NCI-H187 treated with DMSO at 0.1 percent for 48 hours (cell line): Measurements from ENCODE around the gene CYP2W1.

ENCODE experiments used
- DNase-seq: peaks from one replicate; lab custom pipeline; 2025; lab: John Stamatoyannopoulos, UW

CYP2W1 gene

DNA sequence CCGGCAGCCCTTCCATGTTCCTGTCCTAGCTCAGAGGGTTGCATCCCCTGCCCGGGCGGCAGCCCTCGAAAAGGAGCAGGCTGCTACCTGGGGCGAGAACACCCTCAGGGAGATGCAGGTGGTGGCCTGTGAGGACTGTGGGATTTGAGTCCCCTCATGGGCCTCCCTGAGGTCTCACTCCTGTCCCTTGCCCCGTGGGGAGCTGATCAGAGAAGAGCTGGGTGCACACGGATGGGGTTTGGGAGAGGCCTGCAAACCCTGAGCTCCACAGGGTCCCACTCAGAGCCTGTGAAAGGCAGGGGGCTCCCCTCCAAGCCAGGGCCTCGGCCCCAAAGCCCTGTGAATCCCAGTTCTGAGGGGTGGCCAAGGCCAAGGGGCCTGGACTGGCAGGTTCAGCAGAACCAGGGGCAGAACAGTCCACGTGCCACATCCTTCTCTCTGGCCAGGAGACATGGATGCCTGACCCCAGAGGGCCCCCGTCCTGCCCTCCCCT is 424 bp upstream of the CYP2W1 start:
- no peak for DNase-seq

GRCh38 chr7:983616-984071 is 663 bp downstream of the CYP2W1 start:
- no peak for DNase-seq

- DNase-seq, result no peak
Measured at GRCh38 chr7:984361-985126, 1.6 kb downstream of the CYP2W1 start.

GRCh38 chr7:985127-985416 is 2.1 kb downstream of the CYP2W1 start:
- no peak for DNase-seq

DNA sequence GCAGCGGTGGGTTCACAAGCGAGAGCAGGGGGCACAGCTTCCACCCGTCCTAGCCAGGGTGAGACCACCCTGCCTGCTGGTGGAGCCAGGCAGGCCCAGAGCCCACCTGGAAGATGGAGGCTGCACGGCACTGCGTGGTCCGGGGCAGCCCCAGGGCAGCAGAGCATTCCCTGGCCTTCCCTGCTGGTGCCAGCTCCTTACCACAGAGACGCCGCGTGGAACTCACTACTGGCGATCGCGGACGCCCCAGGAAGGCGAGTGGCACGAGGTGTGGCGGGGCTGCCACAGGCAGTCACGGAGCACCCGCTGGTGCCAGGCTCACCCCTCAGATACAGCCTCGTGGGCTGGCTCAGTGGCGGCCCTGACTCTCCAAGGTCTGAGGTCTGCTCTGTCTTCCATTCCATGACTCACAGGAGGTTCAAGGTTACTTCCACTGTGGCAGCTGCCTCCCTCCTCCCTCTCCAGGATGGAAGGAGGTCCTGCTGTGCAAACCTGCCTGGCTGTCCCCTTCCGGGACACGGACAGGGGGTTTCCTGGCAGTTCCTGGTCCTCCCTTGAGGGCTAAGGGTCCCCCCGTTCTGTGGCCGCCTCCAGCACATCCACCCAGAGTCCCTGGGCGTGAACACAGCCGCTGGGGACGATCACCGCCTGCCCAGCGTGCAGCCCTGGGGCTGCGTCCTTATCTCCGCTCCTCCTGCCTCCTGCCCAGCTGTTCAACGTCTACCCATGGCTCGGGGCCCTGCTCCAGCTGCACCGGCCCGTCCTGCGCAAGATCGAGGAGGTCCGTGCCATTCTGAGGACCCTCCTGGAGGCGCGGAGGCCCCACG is 3.1 kb downstream of the CYP2W1 start:
- no peak for DNase-seq

GRCh38 chr7:986766-987751 is 4.1 kb downstream of the CYP2W1 start:
- DNase-seq, result no peak

DNA sequence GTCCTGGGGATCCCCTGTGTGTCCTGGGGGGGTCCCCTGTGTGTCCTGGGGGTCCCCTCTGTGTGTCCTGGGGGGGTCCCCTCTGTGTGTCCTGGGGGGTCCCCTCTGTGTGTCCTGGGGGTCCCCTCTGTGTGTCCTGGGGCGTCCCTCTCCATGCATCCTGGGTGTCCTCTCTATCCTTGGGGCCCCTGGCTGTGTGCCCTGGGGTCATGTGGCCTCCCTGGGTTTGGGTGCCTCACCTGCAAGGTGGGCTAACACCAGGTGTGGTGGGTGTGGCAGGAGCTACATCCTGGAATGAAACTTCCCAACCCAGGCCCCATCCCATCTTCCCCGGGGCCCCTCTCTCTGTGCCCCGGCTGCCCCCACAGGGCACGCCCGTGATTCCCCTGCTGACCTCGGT is 4.9 kb downstream of the CYP2W1 start:
- DNase-seq, result no peak

DNA sequence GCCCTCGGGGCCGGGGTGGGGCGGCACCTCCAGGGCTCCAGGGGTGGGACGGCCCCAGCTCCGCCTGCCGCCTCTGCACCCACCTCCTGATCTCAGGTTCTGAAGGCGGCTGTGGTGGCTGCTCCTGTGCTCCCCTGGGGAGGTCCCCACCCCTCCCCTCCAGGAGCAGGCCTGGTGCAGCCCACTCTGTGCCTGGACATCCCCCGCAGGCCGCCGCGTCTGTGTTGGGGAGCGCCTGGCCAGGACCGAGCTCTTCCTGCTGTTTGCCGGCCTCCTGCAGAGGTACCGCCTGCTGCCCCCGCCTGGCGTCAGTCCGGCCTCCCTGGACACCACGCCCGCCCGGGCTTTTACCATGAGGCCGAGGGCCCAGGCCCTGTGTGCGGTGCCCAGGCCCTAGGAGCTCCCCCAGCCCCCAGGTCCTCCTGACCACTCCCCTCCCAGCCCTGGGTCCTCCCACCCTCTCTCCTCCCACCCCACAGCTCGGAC is 5.5 kb downstream of the CYP2W1 start:
- no peak for DNase-seq

DNA sequence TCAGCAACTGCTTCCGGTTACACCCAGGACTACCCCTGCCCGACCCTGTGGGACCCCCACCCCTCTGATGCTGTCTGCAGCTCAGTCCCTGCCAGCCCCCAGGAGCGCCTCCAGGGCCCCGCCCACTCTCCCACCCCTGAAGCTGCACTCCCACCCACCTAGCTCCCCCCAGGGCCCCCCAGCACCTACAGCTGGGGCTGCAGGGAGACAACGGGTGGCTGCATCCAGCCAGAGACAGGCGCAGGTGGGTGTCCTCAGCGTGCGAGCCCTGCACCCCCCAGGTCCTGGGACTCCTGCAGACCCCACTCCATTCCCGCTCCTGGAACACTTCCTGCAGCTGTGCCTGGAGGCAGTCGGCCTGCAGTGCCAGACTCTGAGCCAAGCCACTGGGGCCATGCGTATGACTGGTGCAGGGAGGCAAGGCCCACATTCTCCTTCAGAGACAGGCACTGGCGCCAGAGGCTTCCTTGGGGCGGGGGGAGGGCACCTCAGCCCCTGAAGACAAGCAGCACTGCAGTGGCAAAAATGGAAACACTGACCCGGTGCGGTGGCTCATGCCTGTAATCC is 6.1 kb downstream of the CYP2W1 start:
- DNase-seq, result no peak

- no peak for DNase-seq
Measured at GRCh38 chr7:990352-990932, 7.5 kb downstream of the CYP2W1 start.

DNA sequence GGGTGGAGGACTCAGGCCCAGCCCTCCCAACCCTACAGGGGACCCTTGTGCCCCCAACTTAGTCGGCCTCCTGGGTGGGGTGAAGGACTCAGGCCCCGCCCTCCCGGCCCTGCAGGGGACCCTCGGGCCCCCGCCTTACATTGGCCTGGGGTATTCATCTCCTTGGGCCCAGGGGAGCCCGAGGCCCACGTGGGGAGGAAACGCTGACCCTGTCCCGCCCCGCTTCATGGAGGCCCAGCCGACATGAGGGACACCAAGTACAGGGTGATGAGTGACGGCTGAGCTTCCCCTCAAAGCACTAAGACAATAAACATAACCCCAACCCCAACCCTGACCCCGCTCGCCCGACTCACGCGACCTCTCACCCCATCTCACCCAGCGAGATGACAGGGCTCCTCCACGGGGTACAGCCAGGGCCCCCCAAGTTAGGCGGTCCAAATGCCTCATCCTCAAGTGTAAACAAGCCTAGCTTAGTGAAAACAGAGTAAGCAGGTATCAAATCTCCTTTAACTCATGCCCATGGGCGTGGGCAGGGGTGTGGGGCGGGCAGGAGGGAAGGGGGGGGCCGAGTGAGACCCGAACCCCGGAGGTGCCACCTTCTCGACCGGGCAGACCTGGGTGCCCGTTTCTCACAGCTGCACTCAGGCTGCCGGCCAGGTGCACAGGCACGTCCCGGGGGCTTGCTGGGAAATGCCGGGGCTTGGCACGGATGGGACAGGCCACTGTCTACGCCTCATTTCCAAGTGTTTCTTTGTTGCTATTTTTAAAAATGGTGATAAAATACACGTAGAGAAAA is 8.2 kb downstream of the CYP2W1 start:
- DNase-seq, result no peak

DNA sequence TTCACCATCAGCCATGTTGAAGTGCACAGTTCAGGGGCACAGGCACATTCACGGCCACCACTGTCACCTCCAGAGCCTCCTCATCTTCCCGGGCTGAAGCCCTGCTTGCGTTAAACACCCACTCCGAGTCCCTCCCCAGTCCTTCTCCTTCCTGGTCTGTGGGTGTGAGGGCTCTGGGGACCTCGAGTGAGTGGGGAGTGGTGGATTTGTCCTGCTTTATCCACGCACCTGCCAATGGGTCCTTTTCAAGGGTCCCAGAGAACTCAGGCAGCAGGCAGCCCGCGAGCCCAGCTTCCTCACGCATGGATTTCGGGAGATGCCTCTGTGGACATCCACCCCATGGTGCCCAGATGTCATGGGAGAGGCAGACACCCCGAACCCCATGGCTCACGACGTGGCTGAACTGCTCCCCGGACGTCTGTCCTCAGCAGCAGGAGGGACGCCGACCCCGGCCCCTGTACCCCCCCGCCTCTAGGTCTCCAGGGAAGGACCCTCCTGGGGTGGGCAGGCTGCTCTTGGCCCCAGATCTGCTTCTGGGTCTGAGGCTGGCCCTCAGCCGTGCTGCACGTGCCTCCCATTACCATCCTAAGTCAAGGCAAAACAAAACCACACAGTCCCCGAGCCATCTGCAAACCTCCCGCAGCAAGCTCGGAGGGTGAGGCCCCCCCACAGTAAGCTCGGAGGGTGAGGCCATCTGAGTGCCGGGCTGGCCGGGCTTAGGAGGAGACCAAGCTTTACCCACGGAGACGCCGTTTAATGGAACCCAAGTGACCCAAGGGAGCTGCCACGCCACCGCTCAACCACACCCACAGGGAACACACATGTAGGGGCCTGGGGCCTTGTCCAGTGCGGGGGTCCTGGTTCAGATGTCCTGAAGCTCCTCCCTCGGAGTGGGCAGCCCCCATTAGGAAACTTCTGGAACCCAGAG is 9.0 kb downstream of the CYP2W1 start:
- DNase-seq, result no peak

- peak; percentile 32 for DNase-seq
Measured at GRCh38 chr7:992709-993607, 10.0 kb downstream of the CYP2W1 start.

- DNase-seq, result no peak
Measured at GRCh38 chr7:994592-995308, 11.8 kb downstream of the CYP2W1 start.

DNA sequence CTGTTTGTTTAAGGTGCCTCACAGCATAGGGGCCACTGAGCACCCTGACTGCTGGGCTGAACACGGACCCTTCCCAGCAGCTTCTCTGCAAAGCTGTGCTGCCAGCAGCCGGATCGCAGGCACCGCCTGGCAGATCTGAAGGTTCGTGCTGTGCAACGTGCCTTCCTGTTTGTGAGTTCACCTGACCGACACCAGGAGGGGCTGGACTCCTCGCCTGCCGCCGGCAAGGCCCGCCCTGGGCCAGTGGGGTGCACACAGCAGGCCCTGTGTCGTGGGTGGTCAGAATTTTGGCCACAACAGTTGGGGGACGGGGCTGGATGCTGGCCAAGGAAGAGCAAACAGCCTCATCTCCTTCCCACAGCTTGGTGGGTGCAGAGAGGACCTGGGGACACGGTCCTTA is 12.6 kb downstream of the CYP2W1 start:
- DNase-seq, result no peak

- DNase-seq, result no peak
Measured at GRCh38 chr7:996079-996872, 13.3 kb downstream of the CYP2W1 start.
